ENCODE results near the gene RETREG2. TPM values are rescaled to one million over a fixed set of nuclear protein-coding genes. Genes with fewer than 3 reads are reported as not detected.

The RETREG2 gene
- total and polyA plus RNA-seq, 4 experiments from 2014 or later: 76.5 to 128 (median 103) TPM

DNA sequence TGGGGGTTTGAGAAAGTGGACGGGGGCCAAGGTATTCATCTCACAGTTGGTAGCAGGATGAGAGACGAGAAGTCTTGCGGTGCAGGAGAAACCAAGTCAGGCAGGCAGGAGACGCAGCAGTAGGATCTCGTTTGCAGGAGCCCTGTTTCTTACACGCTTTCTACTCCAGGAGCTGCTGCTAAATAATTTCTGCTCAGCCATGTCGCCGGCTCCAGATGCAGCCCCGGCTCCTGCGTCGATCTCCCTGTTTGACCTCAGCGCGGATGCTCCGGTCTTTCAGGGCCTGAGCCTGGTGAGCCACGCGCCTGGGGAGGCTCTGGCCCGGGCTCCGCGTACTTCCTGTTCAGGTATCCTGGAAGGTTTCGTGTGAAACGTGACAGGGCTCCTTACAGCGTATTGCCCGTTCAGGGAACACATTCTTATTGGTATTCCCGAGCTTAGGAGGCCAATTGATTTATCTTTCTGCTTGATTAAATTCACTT lies 52.0 kb downstream of the RETREG2 start:
- Mint-ChIP-seq H3K4me3 (peak overlapping the region; percentile 94 to 99 (median 96)), H3K27ac (peak overlapping the region; percentile 94 to 98 (median 96)), H3K9me3 (no peaks in the 10 kb centered on the region), H3K36me3 (peaks cover 43 to 62% of the 10 kb centered on the region in 2 donors), H3K4me1 (peaks cover 26 to 82% (median 50%) of the 10 kb centered on the region in 4 donors), H3K27me3 (no peaks in the 10 kb centered on the region)
- Histone ChIP-seq H3K27ac (ENCODE audit: low read depth, low read length) (peak overlapping the region; percentile 87), H3K27me3 (ENCODE audit: insufficient read depth, low read length) (no peaks in the 10 kb centered on the region), H3K4me1 (ENCODE audit: insufficient read depth, low read length) (peaks cover 49% of the 10 kb centered on the region), H3K9me3 (ENCODE audit: control insufficient read depth in 1 of 2, low read length in 2 of 2) (no peaks in the 10 kb centered on the region), H3K4me3 (ENCODE audit: low read length in 2 of 2) (peak overlapping the region; percentile 63 to 69), H3K36me3 (ENCODE audit: insufficient read depth, low read length) (peaks cover 53% of the 10 kb centered on the region)
- CTCF ChIA-PET (ENCODE audit: partially characterized antibody): interaction anchor here (1.0 to 4.1 kb wide), 11 partner anchors 15 to 172 kb away, joined by 3 to 25 read pairs (median 11); partner anchors contain the start of genes DNAJB2, GLB1L, SLC23A3 and STK16
- POLR2A ChIA-PET (ENCODE audit: partially characterized antibody): interaction anchor here (1.0 to 17.6 kb wide), 28 partner anchors 7 to 159 kb away, joined by 3 to 684 read pairs (median 6); partner anchors contain the start of genes ABCB6, CNPPD1, DNAJB2 and DNPEP
- intact Hi-C loops (cut with micrococcal nuclease): no loop called here
- peak in 1 of 5 donors; percentile 54 for DNase-seq

DNA sequence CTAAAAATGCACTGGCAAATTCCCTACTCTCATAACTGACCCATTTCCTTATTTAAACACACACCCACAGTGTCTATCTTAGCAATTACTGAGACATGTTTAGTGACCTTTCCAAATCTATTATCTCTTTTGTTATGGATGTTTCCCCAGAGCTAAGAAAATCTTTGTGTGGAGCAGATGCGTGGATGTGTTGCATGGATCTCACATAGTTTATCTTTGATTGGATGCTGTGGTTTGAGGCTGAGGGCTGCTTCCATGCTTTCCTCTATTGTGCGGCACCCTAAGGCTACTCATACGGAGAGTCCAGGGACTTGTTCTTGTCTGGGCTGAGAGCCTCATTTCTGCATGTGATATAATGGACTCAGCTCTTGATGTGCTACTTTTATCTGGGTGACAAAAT lies 56.3 kb downstream of the RETREG2 start:
- Histone ChIP-seq H3K36me3 (ENCODE audit: insufficient read depth, low read length) (peaks cover 65% of the 10 kb centered on the region), H3K4me3 (ENCODE audit: low read length in 2 of 2) (no peak overlapping the region), H3K9me3 (ENCODE audit: control insufficient read depth in 1 of 2, low read length in 2 of 2) (no peaks in the 10 kb centered on the region), H3K27me3 (ENCODE audit: insufficient read depth, low read length) (no peaks in the 10 kb centered on the region), H3K4me1 (ENCODE audit: insufficient read depth, low read length) (peaks cover 26% of the 10 kb centered on the region), H3K27ac (ENCODE audit: low read depth, low read length) (no peak overlapping the region)
- Mint-ChIP-seq H3K27me3 (no peaks in the 10 kb centered on the region), H3K27ac (no peak overlapping the region), H3K4me1 (peaks cover 10 to 52% (median 28%) of the 10 kb centered on the region in 4 donors), H3K36me3 (peaks cover 63 to 74% of the 10 kb centered on the region in 2 donors), H3K9me3 (no peaks in the 10 kb centered on the region), H3K4me3 (no peak overlapping the region)
- intact Hi-C loops (cut with micrococcal nuclease): no loop called here
- ChIA-PET POLR2A (ENCODE audit: partially characterized antibody) (interaction anchor here (1.0 to 17.6 kb wide), 4 partner anchors 16 to 45 kb away, joined by 3 to 684 read pairs (median 6); partner anchors contain the start of genes ABCB6, DNAJB2, GLB1L and STK16), CTCF (ENCODE audit: partially characterized antibody) (interaction anchor here (0.9 to 1.9 kb wide), 3 partner anchors 11 to 63 kb away, joined by 3 to 7 read pairs (median 3); partner anchors contain the start of genes GLB1L and STK16)
- DNase-seq: no peak

Other genes starting within 250 kb of the RETREG2 start
- gene CDK5R2, start 218.6 kb upstream of the RETREG2 start, total RNA-seq: not detected
- not detected for gene CDK5R2, start 218.6 kb upstream of the RETREG2 start, polyA plus RNA-seq
- not detected for gene FEV, start 193.1 kb upstream of the RETREG2 start, total RNA-seq
- gene FEV, start 193.1 kb upstream of the RETREG2 start, polyA plus RNA-seq: not detected
- not detected for gene CRYBA2, start 184.9 kb upstream of the RETREG2 start, total RNA-seq
- not detected for gene CRYBA2, start 184.9 kb upstream of the RETREG2 start, polyA plus RNA-seq
- gene CFAP65, start 136.8 kb upstream of the RETREG2 start, total RNA-seq: not detected
- gene CFAP65, start 136.8 kb upstream of the RETREG2 start, polyA plus RNA-seq: not detected
- under 1 TPM in 1 of 2 experiments, not detected in 1; 0.17 TPM for gene IHH, start 117.4 kb upstream of the RETREG2 start, total RNA-seq
- gene IHH, start 117.4 kb upstream of the RETREG2 start, polyA plus RNA-seq: not detected
- 10 to 100 TPM; 14.1 to 15.5 TPM for gene NHEJ1, start 17.5 kb upstream of the RETREG2 start, total RNA-seq
- gene NHEJ1, start 17.5 kb upstream of the RETREG2 start, polyA plus RNA-seq: 10 to 100 TPM; 25.5 to 27.5 TPM
- 10 to 100 TPM; 11.8 to 12.1 TPM for gene SLC23A3, start 8.2 kb upstream of the RETREG2 start, total RNA-seq
- not detected for gene SLC23A3, start 8.2 kb upstream of the RETREG2 start, polyA plus RNA-seq
- 10 to 100 TPM; 79.3 to 83.3 TPM for gene CNPPD1, start 1.4 kb upstream of the RETREG2 start, total RNA-seq
- 10 to 100 TPM; 76.5 to 82.2 TPM for gene CNPPD1, start 1.4 kb upstream of the RETREG2 start, polyA plus RNA-seq
- 10 to 100 TPM; 73.3 to 79.8 TPM for gene ZFAND2B, start 28.5 kb downstream of the RETREG2 start, total RNA-seq
- gene ZFAND2B, start 28.5 kb downstream of the RETREG2 start, polyA plus RNA-seq: 10 to 100 TPM; 76.3 to 81.5 TPM
- gene ABCB6, start 40.7 kb downstream of the RETREG2 start, total RNA-seq: 10 to 100 TPM; 10.7 to 11.1 TPM
- gene ABCB6, start 40.7 kb downstream of the RETREG2 start, polyA plus RNA-seq: 1 to 10 TPM; 1.4 to 4.3 TPM
- 10 to 100 TPM; 48.7 to 53.0 TPM for gene ATG9A, start 51.4 kb downstream of the RETREG2 start, total RNA-seq
- gene ATG9A, start 51.4 kb downstream of the RETREG2 start, polyA plus RNA-seq: 10 to 100 TPM; 10.3 to 27.8 TPM
- 100 to 1,000 TPM; 244 to 260 TPM for gene ANKZF1, start 51.5 kb downstream of the RETREG2 start, total RNA-seq
- gene ANKZF1, start 51.5 kb downstream of the RETREG2 start, polyA plus RNA-seq: 10 to 100 TPM; 22.1 to 49.5 TPM
- 1 to 10 TPM; 1.5 to 2.5 TPM for gene GLB1L, start 67.2 kb downstream of the RETREG2 start, total RNA-seq
- gene GLB1L, start 67.2 kb downstream of the RETREG2 start, polyA plus RNA-seq: under 1 TPM; 0.26 to 0.68 TPM
- gene STK16, start 67.2 kb downstream of the RETREG2 start, total RNA-seq: 10 to 100 TPM; 19.3 to 21.1 TPM
- 10 to 100 TPM; 15.3 to 15.4 TPM for gene STK16, start 67.2 kb downstream of the RETREG2 start, polyA plus RNA-seq
- gene TUBA4B, start 75.0 kb downstream of the RETREG2 start, total RNA-seq: not detected
- gene TUBA4B, start 75.0 kb downstream of the RETREG2 start, polyA plus RNA-seq: not detected
- gene TUBA4A, start 75.6 kb downstream of the RETREG2 start, total RNA-seq: 100 to 1,000 TPM; 242 to 259 TPM
- 100 to 1,000 TPM; 157 to 268 TPM for gene TUBA4A, start 75.6 kb downstream of the RETREG2 start, polyA plus RNA-seq
- 100 to 1,000 TPM; 110 to 117 TPM for gene DNAJB2, start 101.1 kb downstream of the RETREG2 start, total RNA-seq
- 1 to 10 TPM; 4.1 to 6.8 TPM for gene DNAJB2, start 101.1 kb downstream of the RETREG2 start, polyA plus RNA-seq
- not detected for gene PTPRN, start 131.1 kb downstream of the RETREG2 start, total RNA-seq
- under 1 TPM in 1 of 2 donors, not detected in 1; 0.31 TPM for gene PTPRN, start 131.1 kb downstream of the RETREG2 start, polyA plus RNA-seq
- gene RESP18, start 154.5 kb downstream of the RETREG2 start, total RNA-seq: not detected
- not detected for gene RESP18, start 154.5 kb downstream of the RETREG2 start, polyA plus RNA-seq
- gene DNPEP, start 209.6 kb downstream of the RETREG2 start, total RNA-seq: 10 to 100 TPM; 70.4 to 75.9 TPM
- gene DNPEP, start 209.6 kb downstream of the RETREG2 start, polyA plus RNA-seq: 10 to 100 TPM; 57.8 to 73.3 TPM
- gene DES, start 240.1 kb downstream of the RETREG2 start, total RNA-seq: not detected
- gene DES, start 240.1 kb downstream of the RETREG2 start, polyA plus RNA-seq: not detected

Data from CD4-positive, alpha-beta memory T cell (primary cell).